C1 segment of cervical spinal cord (tissue), 14 donors: Measurements from ENCODE around the gene DHCR24.
"Not testable (repeated sequence)": the region's sequence is repeated elsewhere in the genome, so short reads cannot be mapped to it uniquely, and the experiment has no call there.

ENCODE experiments used
- DNase-seq, 14 donors: peaks; one replicate each; lab custom pipeline; 2025; lab: John Stamatoyannopoulos, UW

DHCR24 gene

DNA sequence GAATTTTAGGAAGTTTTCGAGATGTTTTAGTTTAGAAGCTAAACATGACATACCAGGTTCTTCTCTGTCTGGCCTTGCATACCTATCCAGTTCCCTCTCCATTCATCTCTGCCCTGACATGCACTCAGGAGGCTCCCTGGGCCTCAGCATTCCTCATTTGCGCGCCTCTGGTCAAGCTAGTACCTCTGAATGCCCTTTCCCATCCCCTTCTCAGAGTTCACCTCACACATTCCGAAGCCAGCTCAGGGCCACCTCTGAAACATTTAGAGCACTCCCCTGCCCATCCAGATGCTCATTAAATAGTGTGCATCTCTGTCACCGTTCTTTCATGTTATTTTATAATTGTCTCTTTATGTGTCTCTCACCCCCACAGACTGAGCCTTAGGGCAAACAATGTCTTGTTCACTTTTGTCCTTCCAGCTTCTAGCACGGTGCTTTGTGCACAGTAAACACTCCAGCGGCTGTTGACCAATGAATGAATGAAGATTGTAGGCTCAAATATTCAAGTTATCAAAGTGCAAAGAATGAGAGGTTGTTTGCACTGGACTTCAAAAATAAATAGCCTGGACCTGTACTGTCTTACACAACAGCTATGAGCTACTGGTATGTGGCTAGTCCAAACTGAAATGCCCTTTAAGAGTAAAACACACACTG is 1.2 kb upstream of the DHCR24 start:
- DNase-seq = peak in 3 of 14 donors; percentile 17 to 57 (median 20)

DNA sequence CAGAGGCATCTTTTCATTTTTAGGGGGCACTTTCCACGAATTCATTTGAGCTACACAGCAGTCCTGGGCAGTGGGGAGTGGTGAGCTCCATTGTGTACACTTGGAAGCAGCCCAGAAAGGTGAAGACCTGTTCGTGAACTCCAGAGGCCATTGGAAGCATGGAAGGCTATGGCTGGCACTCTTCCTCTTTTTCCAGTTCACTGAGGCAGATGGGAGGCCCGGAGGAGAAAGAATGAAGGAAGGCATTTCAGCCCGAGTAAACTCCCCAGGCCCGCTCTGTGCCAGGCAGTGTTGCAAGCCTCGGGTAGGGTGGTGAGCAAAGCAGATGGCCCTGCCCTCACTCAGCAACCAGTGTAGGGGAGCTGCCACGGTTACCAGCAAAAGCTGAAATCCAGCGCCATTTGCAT is 673 bp upstream of the DHCR24 start:
- peak in 5 of 14 donors; percentile 42 to 80 (median 66) for DNase-seq

DNA sequence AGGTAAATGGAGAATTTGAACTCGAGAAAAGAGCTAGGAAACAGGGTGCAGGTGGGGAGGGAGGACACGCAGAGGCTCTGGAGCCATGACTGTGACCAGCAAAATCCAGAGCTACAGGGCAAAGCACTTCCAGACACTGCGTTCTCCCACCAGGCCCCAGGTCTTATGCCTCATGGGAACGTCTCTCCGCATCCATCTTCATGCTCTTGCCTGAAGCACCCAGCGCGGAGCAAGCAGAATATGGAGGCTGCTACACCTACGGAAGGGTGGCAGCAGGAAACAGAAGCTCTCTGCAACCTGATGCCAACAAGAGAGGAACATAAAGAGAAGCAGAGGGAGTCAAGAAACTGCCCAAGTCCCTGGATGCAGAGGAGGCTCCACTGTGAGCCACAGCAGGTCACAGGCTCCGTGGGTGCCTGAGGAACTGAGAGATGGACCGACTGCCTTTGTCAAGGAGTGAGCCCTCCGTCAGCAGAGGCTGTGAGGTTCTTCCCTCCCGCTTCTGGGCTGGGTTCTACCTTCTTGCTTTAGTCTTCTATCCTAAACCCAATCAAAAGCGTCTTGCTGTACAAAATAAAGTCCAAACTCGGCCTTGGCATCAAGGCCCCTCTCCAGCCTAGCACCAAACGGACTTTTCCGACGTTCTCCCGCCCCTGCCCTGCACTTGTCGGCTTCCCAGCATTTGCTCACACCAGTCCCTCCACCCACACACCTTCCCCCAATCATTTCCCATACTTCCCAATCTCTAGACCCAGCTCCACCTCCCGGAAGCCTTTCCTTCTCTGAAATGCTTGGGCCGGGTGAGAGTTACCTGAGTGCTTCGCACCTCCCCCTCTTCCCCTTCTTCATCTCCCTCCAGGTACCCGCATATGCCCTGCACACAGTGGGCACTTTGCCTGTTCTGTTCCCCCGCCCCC is 930 bp downstream of the DHCR24 start:
- peak in 4 of 14 donors; percentile 4 to 59 (median 18) for DNase-seq

DNA sequence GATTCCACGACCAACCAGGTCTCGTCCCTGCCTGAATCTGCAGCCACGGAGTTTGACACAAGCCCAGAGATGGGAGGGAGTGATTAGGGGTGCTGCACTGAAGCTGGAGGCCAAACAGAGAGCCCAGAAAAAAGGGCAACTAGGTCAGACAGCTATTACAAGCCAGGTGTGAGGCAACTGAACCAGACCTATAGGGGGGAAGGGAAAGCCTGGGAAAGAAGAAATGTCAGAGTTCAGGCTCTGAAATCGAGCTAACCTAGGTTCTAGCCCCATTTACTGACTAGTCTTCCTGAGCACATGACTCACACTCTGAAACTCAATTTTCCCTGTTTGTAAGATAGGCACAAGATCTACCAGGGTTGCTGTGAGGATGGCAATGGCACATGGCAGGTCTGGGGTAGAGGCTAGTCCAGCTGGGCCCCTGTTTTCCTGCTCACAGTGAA is 1.7 kb downstream of the DHCR24 start:
- no peak for DNase-seq

DNA sequence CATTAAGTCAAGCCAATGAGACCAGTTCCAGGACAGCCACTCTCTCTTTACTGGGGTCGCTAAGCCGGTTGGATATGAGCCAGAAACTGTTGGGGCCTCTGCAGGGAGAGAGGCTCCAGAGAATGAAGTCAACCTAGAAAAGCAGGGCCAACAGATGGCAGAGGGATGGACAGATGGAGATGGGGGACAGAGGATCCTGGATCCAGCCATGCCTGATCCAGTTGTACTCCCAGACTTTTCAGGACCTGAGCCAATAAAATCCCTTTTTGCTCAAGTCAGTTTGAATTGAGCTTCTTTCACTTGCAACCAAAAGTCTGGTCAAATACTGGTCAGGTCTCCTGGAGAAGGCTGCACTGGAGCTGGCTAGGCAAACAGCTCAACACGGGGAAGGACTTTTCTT is 2.2 kb downstream of the DHCR24 start:
- no peak for DNase-seq

DNA sequence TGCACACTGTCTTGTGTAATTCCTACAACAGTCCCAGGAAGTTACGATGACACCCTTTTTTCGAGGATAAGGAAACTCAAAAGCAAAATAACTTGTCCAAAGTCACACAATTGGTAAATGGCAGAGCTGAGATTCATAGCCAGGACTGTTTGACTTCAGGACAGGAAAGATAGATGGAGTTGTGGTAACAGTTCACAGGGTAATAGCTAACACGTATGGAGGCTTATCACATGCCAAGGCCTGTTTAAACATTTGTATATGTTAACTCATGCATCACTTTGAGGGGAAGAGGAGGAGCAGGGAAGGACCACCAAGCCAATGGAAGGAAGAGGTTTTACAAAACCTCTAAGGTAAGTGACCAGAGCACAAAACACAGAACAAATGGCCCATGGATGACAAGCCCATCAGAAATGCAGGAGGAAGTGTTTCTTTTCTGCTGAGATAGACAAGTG is 2.8 kb downstream of the DHCR24 start:
- no peak for DNase-seq

DNA sequence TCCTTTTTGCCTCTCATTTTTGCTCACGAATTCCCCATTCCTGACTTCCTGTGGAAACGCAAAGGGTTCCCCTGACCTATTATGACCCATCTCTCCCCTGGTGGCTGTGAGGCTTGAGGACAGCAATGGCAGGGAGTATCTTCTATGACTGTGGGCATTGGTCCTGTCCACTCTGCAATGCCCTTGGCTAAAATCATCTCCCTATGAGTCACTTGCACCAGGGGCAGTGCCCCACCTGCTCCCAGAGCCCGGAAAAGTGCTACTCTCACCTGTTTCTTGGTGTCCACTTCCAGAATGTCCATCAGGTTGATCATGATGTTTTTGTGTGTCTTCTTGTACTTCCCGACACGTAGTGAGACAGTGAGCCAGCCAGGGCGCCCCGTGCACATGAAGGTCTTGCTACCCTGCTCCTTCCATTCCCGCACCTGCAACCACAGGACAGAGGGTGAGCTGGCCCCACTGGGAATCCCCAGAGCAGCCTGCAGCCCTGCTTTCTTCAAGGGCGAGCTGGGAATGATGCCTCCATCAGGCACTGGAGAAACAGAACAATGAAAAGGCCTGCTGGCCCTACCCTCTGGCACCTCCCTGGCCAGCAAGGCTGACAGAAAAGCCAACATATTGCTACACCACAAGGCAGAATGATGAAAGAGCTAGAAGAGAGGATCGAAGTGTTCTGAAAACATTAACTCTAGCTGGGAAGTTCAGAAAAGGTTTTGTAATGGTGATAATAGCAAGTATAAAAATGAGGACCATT is 3.5 kb downstream of the DHCR24 start:
- DNase-seq = peak in 2 of 14 donors; percentile 3 to 41

DNA sequence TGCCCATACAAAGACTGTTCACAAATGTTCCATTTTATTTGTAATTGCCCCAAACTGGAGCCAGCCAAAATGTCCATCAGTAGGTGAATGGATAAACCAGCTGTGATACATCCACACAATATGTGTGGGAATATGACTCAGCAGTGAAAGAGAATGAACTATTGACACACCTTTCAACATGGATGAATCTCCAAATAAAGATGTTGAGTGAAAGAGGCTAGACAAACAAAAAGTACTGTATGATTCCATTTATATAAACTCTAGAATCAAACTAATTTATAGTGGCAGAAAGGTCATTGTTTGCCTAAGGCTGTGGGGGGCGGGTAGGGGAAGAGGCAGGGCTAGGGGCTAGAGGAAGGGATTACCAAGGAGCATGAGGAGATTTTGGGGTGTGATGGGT is 4.5 kb downstream of the DHCR24 start:
- DNase-seq = no peak

DNA sequence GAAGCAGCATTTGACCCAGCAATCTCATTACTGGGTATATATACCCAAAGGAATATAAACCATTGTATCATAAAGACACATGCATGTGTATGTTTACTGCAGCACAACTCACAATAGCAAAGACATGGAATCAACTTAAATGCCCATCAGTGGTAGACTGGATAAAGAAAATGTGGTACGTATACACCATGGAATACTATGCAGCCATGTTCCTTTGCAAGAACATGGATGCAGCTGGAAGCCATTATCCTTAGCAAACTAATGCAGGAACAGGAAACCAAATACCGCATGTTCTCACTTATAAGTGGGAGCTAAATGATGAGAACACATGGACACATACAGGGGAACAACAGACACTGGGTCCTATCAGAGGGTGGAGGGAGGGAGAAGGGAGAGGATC is 5.4 kb downstream of the DHCR24 start:
- not testable (repeated sequence) for DNase-seq

DNA sequence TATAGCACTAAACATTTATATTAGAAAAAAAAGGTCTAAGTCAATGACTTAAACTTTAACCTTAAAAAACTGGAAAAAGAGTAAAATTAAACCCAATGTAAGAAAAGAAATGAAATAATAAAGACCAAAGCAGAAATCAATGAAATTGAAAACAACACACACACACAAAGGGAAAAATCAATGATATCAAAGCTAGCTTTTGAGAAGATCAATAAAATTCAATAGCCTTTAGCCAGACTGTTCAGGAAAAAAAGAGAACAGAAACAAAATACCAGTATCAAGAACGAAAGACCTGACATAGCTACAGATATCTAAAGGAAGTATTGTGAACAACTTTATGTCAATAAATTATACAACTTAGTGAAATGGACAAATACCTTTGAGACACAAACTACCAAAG is 7.1 kb downstream of the DHCR24 start:
- no peak for DNase-seq

DNA sequence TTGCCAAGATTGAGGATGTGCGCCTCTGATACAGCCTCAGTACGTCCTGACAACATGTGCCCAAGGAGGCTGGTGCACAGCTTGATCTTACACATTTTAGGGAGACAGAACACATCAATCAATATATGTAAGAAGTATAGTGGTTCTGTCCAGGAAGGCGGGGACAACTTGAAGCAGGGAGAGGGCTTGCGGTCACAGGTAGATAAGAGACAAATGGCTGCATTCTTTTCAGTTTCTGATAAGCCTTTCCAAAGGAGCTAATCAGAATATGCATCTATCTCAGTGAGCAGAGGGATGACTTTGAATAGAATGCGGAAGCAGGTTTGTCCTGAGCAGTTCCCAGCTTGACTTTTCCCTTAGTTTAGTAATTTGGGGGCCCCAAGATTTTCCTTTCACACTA is 10.2 kb downstream of the DHCR24 start:
- no peak for DNase-seq

DNA sequence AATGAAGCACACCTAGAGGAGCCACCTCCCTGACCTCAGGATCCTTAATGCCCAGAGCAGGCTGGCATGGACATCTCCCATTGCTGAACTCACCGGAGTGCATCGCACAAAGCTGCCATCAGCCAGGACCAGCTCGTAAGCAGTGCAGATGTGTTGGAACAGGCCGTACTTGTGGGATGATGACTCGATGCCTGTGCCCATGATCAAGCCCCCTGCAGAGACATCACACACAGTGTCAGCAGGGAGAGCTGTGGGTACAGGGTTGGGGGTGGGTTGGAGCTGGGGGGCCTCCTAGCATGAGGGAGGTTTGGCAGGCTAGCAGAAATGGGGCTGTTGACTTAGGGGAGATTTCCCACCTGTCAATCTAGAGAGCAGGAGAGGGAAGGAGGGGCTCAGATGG is 12.0 kb downstream of the DHCR24 start:
- no peak for DNase-seq

DNA sequence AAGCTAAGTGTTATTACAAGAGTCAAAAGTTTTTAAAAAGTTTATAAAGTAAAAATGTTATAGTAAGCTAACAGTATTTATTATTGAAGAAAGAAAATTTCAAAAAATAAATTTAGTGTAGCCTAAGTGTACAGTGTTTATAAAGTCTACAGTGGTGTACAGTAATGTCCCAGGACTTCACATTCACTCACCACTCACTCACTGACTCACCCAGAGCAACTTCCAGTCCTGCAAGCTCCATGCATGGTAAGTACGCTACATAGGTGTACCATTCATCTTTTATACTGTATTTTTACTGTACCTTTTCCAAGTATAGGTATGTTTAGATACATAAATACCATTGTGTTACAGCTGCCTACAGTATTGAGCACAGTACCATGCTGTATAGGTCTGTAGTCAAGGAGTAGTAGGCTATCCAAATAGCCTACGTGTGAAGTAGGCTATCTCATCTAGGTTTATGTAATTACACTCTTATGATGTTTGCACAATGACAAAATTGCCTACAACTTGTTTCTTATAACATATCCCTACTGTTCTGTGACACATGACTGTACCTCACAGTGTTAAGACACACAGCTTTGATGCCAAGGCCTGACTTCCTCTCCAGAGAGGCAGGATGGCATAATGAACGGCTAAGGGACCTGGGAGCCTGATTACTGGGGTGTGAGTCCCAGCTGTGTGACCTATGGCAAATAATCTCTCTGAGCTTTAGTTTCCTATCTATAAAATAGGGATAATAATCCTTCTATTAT is 12.7 kb downstream of the DHCR24 start:
- no peak for DNase-seq

DNA sequence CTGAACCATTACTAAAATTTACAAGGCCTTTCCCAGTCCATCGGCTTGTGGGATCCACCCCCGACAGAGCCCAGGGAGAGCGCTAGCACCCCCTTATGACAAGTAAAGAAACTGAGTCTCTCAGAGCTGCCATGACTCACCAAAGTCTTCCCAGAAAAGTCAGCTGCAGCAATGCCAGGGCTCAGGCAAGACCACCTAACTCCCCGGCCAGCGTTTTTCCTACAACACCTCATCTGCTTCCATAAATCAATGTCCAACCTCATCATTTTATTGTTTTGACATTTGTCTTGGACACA is 15.0 kb downstream of the DHCR24 start:
- DNase-seq = peak in 1 of 14 donors; percentile 24

DNA sequence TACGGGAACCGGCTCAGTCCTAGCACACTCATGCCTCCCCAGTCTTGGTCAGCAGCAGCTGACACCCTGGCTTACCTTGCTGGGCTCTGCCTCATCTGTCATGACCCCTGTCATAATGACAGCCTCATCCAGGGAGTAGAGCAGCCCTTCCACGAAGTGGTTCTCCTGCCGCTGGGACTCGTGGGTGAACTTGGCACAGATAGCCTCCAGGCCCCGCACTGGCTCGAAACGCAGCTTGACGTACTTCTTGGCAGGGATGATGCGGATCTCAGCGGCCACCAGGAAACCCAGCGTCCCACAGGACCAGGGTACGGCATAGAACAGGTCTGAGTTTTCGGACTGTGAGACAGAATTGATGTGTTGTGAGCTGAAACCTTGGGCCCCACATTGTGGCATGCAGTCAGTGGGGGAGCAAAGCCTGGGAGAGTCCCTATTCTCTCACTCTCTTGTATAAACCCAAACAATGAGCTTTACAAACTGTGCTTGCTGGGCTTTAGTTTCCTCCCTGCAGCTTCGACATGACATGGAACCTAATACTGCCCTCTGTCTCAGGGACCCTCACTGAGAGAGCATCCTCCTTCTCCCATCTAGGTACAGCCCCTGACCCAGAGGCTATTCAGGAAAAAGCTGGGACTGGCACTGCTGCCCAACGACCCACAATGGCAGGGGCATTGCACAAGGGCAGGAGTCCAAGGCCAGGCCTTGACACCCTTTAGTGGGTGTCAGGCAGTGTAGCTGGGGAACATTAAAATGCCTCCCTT is 15.5 kb downstream of the DHCR24 start:
- DNase-seq = peak in 3 of 14 donors; percentile 28 to 45 (median 42)

DNA sequence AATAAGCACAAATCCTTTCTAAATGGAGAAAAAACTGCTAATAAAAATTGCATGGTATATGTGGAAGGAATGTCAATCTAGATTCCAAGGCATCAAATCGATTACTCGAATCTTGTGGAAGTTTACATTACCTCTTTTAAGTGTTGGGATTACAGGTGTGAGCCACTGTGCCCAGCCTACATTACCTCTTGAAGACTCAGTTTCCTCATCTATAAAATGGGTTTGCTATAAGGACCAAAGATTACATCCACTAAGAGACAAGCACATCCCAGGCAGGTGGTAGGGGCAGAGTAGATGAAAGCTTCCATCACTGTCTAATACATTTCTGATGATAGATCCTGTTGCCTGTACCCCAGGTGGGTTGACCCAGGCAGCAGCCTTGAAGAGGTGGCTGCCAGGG is 16.1 kb downstream of the DHCR24 start:
- DNase-seq = no peak

DNA sequence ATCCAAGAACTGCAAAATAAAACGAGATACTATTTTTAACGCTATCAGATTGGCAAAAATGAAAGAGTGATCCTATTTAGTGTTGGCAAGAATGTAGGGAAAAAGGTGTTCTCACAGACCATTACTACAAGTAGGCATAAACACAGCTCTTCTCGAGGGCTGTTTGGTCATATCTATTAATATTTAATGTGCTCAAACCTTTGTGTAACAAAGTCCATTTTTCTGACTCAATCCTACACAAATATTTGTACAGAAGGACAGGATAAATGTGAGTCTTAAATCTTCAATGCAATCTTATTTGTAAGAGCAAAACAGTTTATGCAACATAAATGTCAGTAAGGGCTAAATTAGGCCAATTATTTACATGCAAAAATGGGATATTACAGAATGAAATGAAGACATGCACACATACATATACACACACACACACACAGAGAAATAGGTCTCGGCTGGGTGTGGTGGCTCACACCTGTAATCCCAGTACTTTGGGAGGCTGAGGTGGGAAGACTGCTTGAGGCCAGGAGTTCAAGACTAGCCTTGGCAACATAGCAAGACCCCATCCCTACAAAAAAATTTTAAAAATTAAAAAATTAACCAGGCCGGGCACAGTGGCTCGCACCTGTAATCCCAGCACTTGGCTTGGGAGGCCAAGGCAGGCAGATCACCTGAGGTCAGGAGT is 17.7 kb downstream of the DHCR24 start:
- no peak for DNase-seq

DNA sequence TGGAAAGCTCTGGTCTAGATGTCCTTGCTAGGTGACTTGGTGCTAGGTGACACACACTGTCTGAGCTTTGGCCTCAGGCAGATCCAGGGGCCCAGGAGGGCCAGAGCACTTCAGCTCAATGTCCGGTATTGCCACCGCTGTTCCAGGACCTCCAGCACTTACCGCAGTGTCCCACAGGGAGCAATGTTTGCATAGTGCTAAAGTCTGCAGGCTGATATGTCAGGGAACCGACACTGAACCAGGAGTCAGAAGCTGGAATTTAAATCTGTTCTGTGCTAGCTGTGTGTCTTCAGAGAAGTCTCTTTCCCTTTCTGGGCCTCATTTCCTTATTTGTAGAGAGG is 19.3 kb downstream of the DHCR24 start:
- no peak for DNase-seq

DNA sequence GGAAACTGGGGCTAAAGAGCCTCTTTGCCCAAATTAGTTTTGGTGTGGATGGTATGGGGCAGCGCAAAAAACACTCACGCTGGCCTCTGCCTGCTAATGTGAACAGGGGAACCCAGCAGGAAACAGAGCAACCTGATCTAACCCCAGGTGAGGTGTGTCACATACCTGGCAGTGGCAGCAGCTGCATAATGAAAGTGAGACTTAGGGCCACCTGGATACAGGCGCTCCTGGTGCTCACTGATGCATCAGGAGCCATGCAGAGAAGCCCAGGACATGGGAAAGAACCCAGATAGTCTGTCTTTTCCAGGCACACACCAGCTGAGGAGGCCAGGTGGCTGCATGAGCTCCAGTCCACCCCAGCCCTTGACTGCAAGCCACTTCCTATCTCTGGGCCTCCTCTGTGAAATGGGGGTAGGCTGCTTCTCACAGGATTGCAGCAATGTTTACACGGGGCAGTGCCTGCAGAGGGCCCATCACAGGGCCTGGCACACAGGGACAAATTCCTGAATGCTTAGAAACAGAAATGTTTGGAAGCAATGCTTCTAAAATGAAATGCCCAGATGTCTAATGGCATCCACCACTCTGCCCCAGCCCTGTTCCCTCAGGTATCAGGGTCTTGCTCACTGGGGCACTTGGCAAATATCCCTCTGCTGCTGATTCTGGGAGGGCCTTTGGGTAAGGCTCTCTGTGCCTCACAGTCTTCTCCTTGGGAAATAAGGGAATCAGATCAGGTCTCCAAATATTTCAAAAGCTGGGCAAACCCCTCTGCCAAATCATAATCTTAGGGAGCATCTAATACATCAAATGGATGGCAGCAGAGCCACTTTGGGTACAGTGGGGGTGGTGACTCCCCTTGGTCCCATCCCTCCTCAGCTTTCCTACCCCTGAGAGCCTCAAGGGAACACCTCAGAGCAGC is 19.9 kb downstream of the DHCR24 start:
- DNase-seq = peak in 1 of 14 donors; percentile 18
